HG02678 (cell line): ENCODE results near the gene MUSK.

Experiments used
- ATAC-seq: cut with Tn5 transposase; IDR thresholded peaks from one replicate; pipeline ENCODE4 v1.9.1; 2021; ENCODE audit warnings: mild to moderate bottlenecking, moderate library complexity; ENCODE audit not compliant: unreplicated experiment

The MUSK gene

GRCh38 chr9:110668570-110669167 lies at the start of gene MUSK:
Gene MUSK (plus strand): TSS chr9:110668791. CDS start chr9:110668905, 114 bp downstream.
- no peak for ATAC-seq

GRCh38 chr9:110619831-110620230 lies 48.8 kb upstream of the MUSK start:
- no peak for ATAC-seq

DNA sequence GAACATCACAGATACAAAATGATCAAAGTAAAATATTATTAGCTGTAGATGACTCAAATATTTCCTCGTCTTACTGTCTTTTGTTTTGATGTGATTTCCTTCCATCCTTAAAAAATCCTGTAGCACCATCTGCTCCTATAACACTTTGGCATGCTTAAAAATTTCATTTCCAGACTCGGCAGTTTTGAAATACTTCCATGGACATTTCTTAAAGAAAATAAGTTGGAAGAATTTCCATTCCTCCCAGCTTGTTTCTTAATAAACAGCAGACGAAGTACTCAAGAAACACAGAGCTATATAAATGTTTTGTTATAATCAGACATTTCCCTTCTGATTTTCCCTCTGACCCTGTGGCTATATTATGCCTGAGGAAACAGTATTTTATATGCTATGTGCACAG lies 47.9 kb upstream of the MUSK start:
- ATAC-seq, result no peak

GRCh38 chr9:110622368-110622767 lies 46.2 kb upstream of the MUSK start:
- ATAC-seq, result no peak

DNA sequence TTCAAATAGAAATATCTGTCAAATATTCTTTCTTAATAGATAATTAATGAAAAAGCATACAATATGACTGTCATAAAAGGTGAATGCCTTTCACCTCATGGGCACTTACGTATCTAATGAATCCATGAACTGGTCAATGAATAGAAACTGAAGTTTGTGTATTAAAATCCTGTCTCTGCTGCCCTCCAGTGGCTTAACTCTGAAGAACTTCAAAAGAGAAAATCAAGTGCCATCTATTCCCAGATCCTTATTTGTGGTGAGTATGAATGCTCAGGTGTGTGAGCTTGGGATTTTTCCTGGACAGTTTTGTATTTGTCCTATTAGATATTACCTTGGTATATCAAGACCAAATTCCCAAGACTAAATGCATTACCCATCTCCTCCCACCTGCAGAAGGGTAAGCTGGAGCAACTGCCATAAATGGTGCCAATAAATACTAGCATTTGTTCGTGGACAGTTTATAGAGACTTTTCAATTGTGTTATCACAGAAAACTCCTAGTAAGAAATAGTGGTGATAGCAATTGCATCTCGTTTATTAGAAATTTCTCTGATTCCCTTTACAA lies 45.0 kb upstream of the MUSK start:
- no peak for ATAC-seq

- peak; percentile 97 for ATAC-seq
Measured at GRCh38 chr9:110626101-110626829, 42.3 kb upstream of the MUSK start.

DNA sequence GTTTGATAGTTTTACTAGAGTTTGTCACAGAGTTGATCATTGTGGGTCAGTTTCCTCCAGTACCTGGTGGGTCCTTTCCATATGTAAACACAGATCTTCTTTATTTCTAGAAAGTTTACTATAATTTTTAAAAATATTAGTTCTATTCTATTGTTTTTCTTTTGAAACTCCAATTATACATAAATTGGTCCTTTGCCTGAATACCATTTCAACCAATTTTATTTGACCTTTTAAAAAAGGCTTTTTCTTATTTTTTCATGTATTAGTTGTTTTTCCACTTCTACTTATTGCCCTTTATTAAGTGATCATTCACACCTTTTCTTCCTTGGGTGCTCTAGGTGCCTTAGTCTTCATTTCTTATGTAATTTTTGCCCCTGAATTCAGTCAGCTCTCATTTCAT lies 33.0 kb upstream of the MUSK start:
- no peak for ATAC-seq

- ATAC-seq, result no peak
Measured at GRCh38 chr9:110638381-110638954, 30.1 kb upstream of the MUSK start.

GRCh38 chr9:110640736-110641135 lies 27.9 kb upstream of the MUSK start:
- ATAC-seq, result no peak

- ATAC-seq, result no peak
Measured at GRCh38 chr9:110641293-110641692, 27.3 kb upstream of the MUSK start.

DNA sequence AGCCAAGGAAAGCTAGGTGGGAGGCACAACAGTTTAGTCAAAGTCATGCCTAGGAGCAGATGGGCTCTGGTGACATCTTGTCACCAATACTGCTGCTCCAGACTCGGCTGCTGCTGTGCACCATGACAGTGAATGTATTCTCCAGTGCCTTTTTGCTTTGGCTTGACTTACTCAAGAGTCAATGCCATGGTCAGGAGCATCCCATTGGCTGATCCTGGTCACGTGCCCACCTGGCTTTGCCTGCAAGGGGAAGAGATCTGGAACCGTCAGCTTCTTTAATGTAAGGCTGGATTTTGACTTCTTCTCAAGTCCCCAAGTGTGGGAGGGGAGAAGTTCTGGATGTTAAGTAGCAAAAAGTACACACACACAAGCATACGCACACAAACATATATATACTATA lies 19.9 kb upstream of the MUSK start:
- ATAC-seq, result no peak

DNA sequence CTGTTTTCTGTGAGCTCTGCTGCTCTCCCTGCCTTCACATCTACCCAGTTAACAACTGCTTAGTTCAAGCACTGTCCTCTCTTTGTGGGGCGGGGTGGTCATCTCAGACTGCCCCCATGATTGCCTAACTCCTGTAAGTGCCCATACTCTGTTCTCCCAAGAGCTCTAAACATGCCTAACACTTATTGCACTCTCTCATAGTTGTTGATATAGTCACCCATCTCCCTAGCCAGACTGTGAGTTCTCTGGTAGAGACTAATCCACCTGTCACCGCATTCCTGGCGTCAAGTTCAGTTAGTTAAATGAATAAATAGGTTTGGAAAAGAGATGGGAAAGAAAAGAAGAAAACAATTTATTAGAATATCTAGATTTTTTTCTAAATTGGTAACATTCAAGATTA lies 18.3 kb upstream of the MUSK start:
- no peak for ATAC-seq

GRCh38 chr9:110650991-110651411 lies 17.6 kb upstream of the MUSK start:
- ATAC-seq, result no peak

DNA sequence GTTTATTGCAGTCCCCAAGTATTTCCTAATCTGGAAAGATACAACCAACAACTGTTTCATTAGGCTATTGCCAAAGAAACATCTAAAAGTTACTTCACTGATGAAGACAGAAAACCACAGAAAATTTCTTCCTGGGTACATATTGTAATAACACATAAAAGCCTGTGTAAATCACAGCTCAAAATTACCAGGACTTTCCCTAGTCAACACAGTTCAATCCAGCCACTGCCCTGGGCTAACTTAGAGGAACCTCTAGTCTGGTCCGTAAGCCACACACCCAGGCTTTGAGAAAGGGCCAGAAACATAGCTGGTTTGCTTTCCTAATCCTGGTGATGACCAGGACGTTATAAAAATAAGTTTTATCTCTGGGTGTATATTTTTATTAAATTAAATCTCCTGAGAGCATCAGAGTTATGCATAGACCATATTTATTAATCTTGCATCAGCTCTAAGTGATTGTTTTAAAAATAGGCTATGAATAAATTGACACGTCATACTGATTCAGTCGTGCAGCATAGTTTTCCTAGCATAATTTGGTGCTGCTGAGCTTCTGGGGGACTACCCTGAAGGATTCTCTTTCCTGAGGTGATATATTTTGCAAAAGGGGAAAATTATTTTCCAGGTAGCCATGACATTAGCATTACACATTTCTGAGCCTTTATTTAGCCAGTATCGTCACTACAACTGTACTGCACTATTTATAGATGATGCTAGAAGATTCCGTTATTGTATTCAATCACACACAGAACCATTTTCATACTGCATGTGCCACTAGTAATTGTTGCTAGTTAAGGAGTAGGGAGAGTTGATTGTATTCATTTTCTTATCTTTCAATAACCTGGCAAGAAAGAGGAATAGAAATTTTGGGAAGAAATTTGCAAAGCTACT lies 12.6 kb upstream of the MUSK start:
- no peak for ATAC-seq

DNA sequence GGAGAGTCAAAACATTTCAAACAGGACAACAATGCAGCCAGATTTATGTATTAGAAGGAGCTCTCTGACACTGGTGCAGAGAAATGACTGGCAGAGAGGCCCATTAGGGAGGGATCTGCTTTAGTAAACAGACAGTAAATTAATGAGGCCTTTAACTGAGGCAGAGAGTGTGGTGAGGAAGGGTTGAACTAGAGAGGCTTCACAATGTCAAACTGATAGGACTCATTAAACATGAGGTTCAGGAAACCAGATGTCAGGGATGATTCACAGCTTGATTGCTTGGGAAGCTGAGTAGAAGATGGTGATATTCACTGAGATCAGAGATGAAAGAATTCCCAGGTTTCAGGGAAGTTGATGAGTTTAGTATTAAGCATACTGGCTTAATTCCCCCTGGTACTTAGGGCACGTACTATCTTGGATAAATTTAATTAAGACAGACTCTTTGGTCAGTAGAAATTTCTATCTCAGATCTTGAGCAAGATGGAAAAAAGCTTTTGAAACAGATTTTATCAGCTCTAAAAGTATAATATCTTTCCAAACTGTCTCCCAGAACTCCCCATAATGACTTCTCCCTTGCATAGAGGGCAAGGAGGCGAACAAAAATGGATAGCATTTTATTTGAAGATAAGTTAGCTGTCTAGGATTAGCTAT lies 8.6 kb upstream of the MUSK start:
- no peak for ATAC-seq

- ATAC-seq, result no peak
Measured at GRCh38 chr9:110669433-110669832, 842 bp downstream of the MUSK start.

DNA sequence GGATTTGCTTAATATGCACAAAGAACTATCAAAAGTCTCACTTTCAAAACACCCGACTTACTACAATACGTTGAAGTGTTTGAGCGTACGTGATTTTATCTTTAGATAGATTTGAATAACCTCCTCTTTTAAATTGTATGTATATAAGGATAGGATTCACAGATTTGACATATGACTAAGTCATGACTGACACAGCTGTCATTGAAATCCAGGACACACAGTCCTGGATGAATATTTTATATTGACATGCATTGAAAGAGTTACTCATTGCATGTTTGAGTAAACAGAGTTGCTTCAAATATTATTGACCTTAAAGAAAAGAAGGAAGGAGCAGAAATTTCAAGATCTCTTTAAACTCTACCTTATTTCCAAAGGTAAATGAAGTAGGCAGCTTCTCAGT lies 3.3 kb downstream of the MUSK start:
- ATAC-seq, result no peak

- no peak for ATAC-seq
Measured at GRCh38 chr9:110672873-110673510, 4.4 kb downstream of the MUSK start.

DNA sequence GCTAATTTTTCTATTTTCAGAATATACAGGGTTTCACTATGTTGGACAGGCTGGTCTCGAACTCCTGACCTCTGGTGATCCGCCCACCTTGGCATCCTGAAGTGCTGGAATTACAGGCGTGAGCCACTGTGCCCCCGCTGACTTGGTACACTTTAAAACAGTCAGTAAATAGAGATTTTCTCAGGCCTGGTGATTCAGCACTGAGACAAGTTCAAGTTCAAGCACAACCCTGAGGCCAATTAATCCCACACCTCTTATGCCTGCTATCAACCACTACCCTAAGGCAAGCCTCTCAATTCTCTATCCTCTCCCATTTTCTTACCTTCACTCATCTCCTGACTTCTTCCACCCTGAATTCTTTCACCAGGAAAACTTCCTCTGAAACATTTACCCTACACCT lies 18.9 kb downstream of the MUSK start:
- ATAC-seq, result no peak

DNA sequence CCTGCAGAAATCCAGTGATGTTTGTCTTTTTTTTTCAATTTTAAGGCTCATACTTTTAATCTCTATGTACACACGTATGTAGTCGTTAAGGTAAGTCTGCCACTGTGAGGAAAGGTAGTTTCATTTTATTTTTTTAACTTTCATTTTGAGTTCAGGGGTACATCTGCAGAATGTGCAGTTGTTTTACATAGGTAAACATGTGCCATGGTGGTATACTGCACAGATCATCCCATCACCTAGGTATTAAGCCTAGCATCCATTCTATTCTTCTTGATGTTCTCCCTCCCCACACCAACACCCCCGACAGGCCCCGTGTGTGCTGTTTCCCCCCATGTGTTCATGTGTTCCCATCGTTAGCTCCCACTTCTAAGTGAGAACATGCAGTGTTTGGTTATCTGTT lies 19.7 kb downstream of the MUSK start:
- ATAC-seq, result no peak
